A549 (cell line): ENCODE measurements around the gene TNN. TPM values are rescaled to one million over a fixed set of nuclear protein-coding genes. Genes with fewer than 3 reads are reported as not detected.

Experiments
- ATAC-seq, 2 experiments: fragments of 200-7000 bp in 1 of 2; fragments of >200 bp in 1 of 2; cut with Nextera tagmentation in 1 of 2; cut with Tn5 transposase in 1 of 2; 3 replicates each; pipeline versions ENCODE4 v1.8.0 to v1.9.1; 2018 to 2020; ENCODE audit warnings: mild to moderate bottlenecking in 1 of 2, moderate library complexity in 1 of 2
- CTCF ChIA-PET: fragments of 300-600 bp; sonication (Branson Sonifier 250); formaldehyde crosslinking; extraction: SDS; loops from one replicate; lab custom pipeline; 2021; ENCODE audit warnings: antibody characterized with exemption, inconsistent platforms; lab: Yijun Ruan, JAX
- POLR2A ChIA-PET: fragments of 350-600 bp; formaldehyde crosslinking; extraction: SDS; loops from one replicate; lab custom pipeline; 2021; ENCODE audit warnings: antibody characterized with exemption, inconsistent platforms; lab: Yijun Ruan, JAX
- DNase-seq, 2 experiments: peaks; one replicate each; pipeline versions ENCODE4 v3.0.0 to v3.0.0-alpha.2; 2011 to 2016; ENCODE audit warnings: low read depth in 1 of 2, low spot score in 1 of 2
- FAIRE-seq: peaks from 2 replicates; lab custom pipeline; 2011; peaks lifted over from hg19 to GRCh38; lab: Jason Lieb, UNC
- H3K27ac ChIP-seq, 2 experiments: fragments of >200 bp; sonication (Bioruptor Twin); formaldehyde crosslinking; 3 replicates each; pipeline ENCODE4 v1.5.1; 2016 to 2017
- H3K4me1 ChIP-seq: fragments of >200 bp; sonication (Bioruptor Twin); formaldehyde crosslinking; 3 replicates; pipeline ENCODE4 v1.6.1; 2016
- H3K4me2 ChIP-seq: fragments of >200 bp; sonication (Bioruptor Twin); formaldehyde crosslinking; 3 replicates; pipeline ENCODE4 v1.6.1; 2016
- H3K4me3 ChIP-seq: fragments of >200 bp; sonication (Bioruptor Twin); formaldehyde crosslinking; 3 replicates; pipeline ENCODE4 v1.5.1; 2016
- H3K9me3 ChIP-seq: fragments of >200 bp; sonication (Bioruptor Twin); formaldehyde crosslinking; 3 replicates; pipeline ENCODE4 v1.6.1; 2016
- CBX2 ChIP-seq: fragments of 200-600 bp; sonication (generic); IDR thresholded peaks from 2 replicates; pipeline ENCODE4 v1.6.1; 2016; ENCODE audit warnings: low read depth, mild to moderate bottlenecking, borderline replicate concordance
- CHD2 ChIP-seq: fragments of 150-350 bp; IDR thresholded peaks from 2 replicates; pipeline ENCODE4 v1.6.1; 2014; ENCODE audit warnings: low read length; ENCODE audit not compliant: partially characterized antibody
- E2F6 ChIP-seq: IDR thresholded peaks from 2 replicates; pipeline ENCODE4 v1.6.1; 2012; ENCODE audit warnings: low read depth, borderline replicate concordance
- EHF ChIP-seq: fragments of 250-450 bp; sonication (Bioruptor Pico); IDR thresholded peaks from 2 replicates; pipeline ENCODE4 v1.5.0; 2020; ENCODE audit warnings: mild to moderate bottlenecking
- EP300 ChIP-seq, 2 experiments: fragments of >200 bp; sonication (Bioruptor Twin); formaldehyde crosslinking; IDR thresholded peaks; 2 replicates in 1 of 2; 3 replicates in 1 of 2; pipeline ENCODE4 v1.6.1; 2016 to 2017
- ESRRA ChIP-seq: fragments of 150-350 bp; IDR thresholded peaks from 2 replicates; pipeline ENCODE4 v1.6.1; 2014; ENCODE audit warnings: mild to moderate bottlenecking, low read length, borderline replicate concordance
- FOSL2 ChIP-seq, 2 experiments: fragments of 450-650 bp in 1 of 2; fragments of >200 bp in 1 of 2; sonication (Bioruptor Twin) in 1 of 2; formaldehyde crosslinking; IDR thresholded peaks; 2 replicates each; pipeline versions ENCODE4 v1.5.0 to v1.6.1; 2016 to 2020; ENCODE audit warnings: mild to moderate bottlenecking in 1 of 2, moderate library complexity in 1 of 2
- GATA3 ChIP-seq: IDR thresholded peaks from 2 replicates; pipeline ENCODE4 v1.6.1; 2012; ENCODE audit warnings: borderline replicate concordance
- HEYL ChIP-seq: fragments of 250-450 bp; sonication (Bioruptor Pico); IDR thresholded peaks from 2 replicates; pipeline ENCODE4 v1.8.0; 2021; ENCODE audit warnings: mild to moderate bottlenecking, moderate library complexity
- HOXB13 ChIP-seq: fragments of 250-450 bp; sonication (Bioruptor Pico); IDR thresholded peaks from 2 replicates; pipeline ENCODE4 v1.5.0; 2020; ENCODE audit warnings: low read depth, mild to moderate bottlenecking, moderate library complexity
- HOXB5 ChIP-seq: fragments of 250-450 bp; sonication (Bioruptor Pico); IDR thresholded peaks from 2 replicates; pipeline ENCODE4 v1.5.0; 2020; ENCODE audit warnings: mild to moderate bottlenecking, moderate library complexity
- MAZ ChIP-seq: fragments of 150-350 bp; IDR thresholded peaks from 2 replicates; pipeline ENCODE4 v1.6.1; 2014; ENCODE audit warnings: antibody characterized with exemption, low read depth, low read length, borderline replicate concordance
- MYC ChIP-seq: IDR thresholded peaks from 2 replicates; pipeline ENCODE4 v1.6.1; 2012; ENCODE audit warnings: mild to moderate bottlenecking, inconsistent platforms, low read length, improper control_type of control experiment, borderline replicate concordance
- NFE2L2 ChIP-seq: fragments of 150-350 bp; conservative IDR thresholded peaks from 2 replicates; pipeline ENCODE4 v1.6.1; 2014; ENCODE audit warnings: low read length
- NPAS2 ChIP-seq: fragments of 250-450 bp; sonication (Bioruptor Pico); IDR thresholded peaks from 2 replicates; pipeline ENCODE4 v1.8.0; 2022; ENCODE audit warnings: mild to moderate bottlenecking, moderate library complexity, borderline replicate concordance
- POLR2A ChIP-seq: IDR thresholded peaks from 2 replicates; pipeline ENCODE4 v1.6.1; 2012; ENCODE audit warnings: mild to moderate bottlenecking, low read length
- POLR2AphosphoS2 ChIP-seq: conservative IDR thresholded peaks from 2 replicates; pipeline ENCODE4 v1.6.1; 2012; ENCODE audit warnings: low read length, improper control_type of control experiment, inconsistent platforms
- RAD21 ChIP-seq, 2 experiments: fragments of >200 bp in 1 of 2; sonication (Bioruptor Twin) in 1 of 2; formaldehyde crosslinking in 1 of 2; IDR thresholded peaks in 1 of 2; conservative IDR thresholded peaks in 1 of 2; 2 replicates in 1 of 2; 3 replicates in 1 of 2; pipeline ENCODE4 v1.6.1; 2012 to 2018; ENCODE audit warnings: inconsistent platforms in 1 of 2
- REST ChIP-seq: fragments of 200-600 bp; sonication (generic); IDR thresholded peaks from 2 replicates; pipeline ENCODE4 v1.6.1; 2016; ENCODE audit warnings: antibody characterized with exemption, mild to moderate bottlenecking, moderate library complexity
- SREBF2 ChIP-seq: fragments of 450-650 bp; IDR thresholded peaks from 2 replicates; pipeline ENCODE4 v1.6.1; 2014; ENCODE audit warnings: mild to moderate bottlenecking, moderate library complexity
- TP53 ChIP-seq: fragments of 250-450 bp; sonication (Bioruptor Pico); IDR thresholded peaks from 2 replicates; pipeline ENCODE4 v1.5.0; 2021; ENCODE audit warnings: mild to moderate bottlenecking, moderate library complexity
- WGBS: methylation state at CpG from one replicate; pipeline ENCODE4 v1.1.6; 2017; ENCODE audit errors: missing lambda C conversion rate; 5-methylcytosine and 5-hydroxymethylcytosine counted together
- polyA plus RNA-seq, 4 experiments: library from polyadenylated mRNA; depleted of rRNA in 3 of 4; stranded (reverse); fragments of >200 nt; fragmentation: RNase III in 1 of 4; extraction: RNeasy Plus Mini Kit Qiagen cat#74134 plus additional on column Dnase treatment in 1 of 4; gene quantifications; 2 replicates in 3 of 4; 3 replicates in 1 of 4; pipeline ENCODE4 v1.2.3, GENCODE V29; 2011 to 2017

TNN gene
- polyA plus RNA-seq, 2 of the 4 experiments (the other 2 are of a cell fraction) = not detected

- TF ChIP-seq GATA3 = no peak
- no peak for TF ChIP-seq HOXB13 (CRISPR knock-in tag)
- TF ChIP-seq CBX2 = no peak
- TF ChIP-seq E2F6 = no peak
- TF ChIP-seq ESRRA = no peak
- no peak for TF ChIP-seq MAZ
- no peak for TF ChIP-seq REST
- TF ChIP-seq POLR2A = no peak
- no peak for TF ChIP-seq NPAS2 (CRISPR knock-in tag)
- no peak for TF ChIP-seq SREBF2
- TF ChIP-seq CHD2 = no peak
- TF ChIP-seq MYC = no peak
- TF ChIP-seq HEYL (CRISPR knock-in tag) = no peak
- TF ChIP-seq, all 56 proteins: peak for 0
- no peaks in the 10 kb centered on the region for H3K9me3 ChIP-seq
- no peaks in the 10 kb centered on the region for H3K4me1 ChIP-seq
- ATAC-seq (no peak), DNase-seq (no peak), FAIRE-seq (no peak)
- POLR2A ChIA-PET = interaction anchor here (0.6 kb wide), 1 partner anchor 158 kb away, joined by 3 read pairs; no protein-coding TSS in a partner anchor
- WGBS = 3% methylated on average over 4 of the region's 4 CpGs
- H3K4me2 ChIP-seq = no peak overlapping the region
- no peak overlapping the region for H3K27ac ChIP-seq
- no peak overlapping the region for H3K4me3 ChIP-seq
- CTCF ChIA-PET = interaction anchor here (0.6 to 6.3 kb wide), 38 partner anchors 9 to 1729 kb away, joined by 3 to 84 read pairs (median 3); partner anchors contain the start of gene TNR
Observed at GRCh38 chr1:175155473-175155856, 87.8 kb downstream of the TNN start.

GRCh38 chr1:175155936-175156335 is 88.3 kb downstream of the TNN start:
- H3K4me1 ChIP-seq = no peaks in the 10 kb centered on the region
- ATAC-seq (no peak), FAIRE-seq (no peak), DNase-seq (no peak)
- 15% methylated on average over 5 of the region's 5 CpGs for WGBS
- no peak overlapping the region for H3K4me2 ChIP-seq
- no peaks in the 10 kb centered on the region for H3K9me3 ChIP-seq
- ChIA-PET CTCF (interaction anchor here (0.6 to 6.3 kb wide), 15 partner anchors 9 to 1647 kb away, joined by 3 to 84 read pairs (median 4); no protein-coding TSS in a partner anchor), POLR2A (no interaction called here)
- H3K27ac ChIP-seq = no peak overlapping the region
- TF ChIP-seq EHF (CRISPR knock-in tag) (no peak), ESRRA (no peak), GATA3 (no peak), E2F6 (no peak)
- H3K4me3 ChIP-seq = no peak overlapping the region

GRCh38 chr1:175157200-175157599 is 89.6 kb downstream of the TNN start:
- FAIRE-seq (no peak), DNase-seq (no peak), ATAC-seq (no peak)
- POLR2A ChIA-PET = no interaction called here
- H3K9me3 ChIP-seq = no peaks in the 10 kb centered on the region
- no peak overlapping the region for H3K27ac ChIP-seq
- CTCF ChIA-PET = interaction anchor here (1.0 to 6.3 kb wide), 4 partner anchors 12 to 1724 kb away, joined by 3 to 84 read pairs (median 28); no protein-coding TSS in a partner anchor
- TF ChIP-seq MYC (no peak), EP300 (IDR thresholded peaks at IDR 0.05) (no peak), RAD21 (conservative IDR thresholded peaks at IDR 0.05 in 1 of 2, IDR thresholded peaks at IDR 0.05 in 1 of 2) (no peak), TP53 (no peak), NPAS2 (CRISPR knock-in tag) (no peak), NFE2L2 (no peak), POLR2AphosphoS2 (no peak), HOXB5 (no peak), FOSL2 (IDR thresholded peaks at IDR 0.05) (no peak), FOSL2 (CRISPR knock-in tag; IDR thresholded peaks at IDR 0.05) (no peak)
- TF ChIP-seq, all 56 proteins: peak for 0
- H3K4me1 ChIP-seq = no peaks in the 10 kb centered on the region
- H3K4me3 ChIP-seq = no peak overlapping the region
- no peak overlapping the region for H3K4me2 ChIP-seq
- 94% methylated on average over 2 of the region's 2 CpGs for WGBS
